Gastroesophageal sphincter (tissue), 3 donors: ENCODE data around the gene CNTNAP5.

ENCODE experiments used
- CTCF ChIP-seq, 4 experiments: fragments of 200-600 bp in 2 of 4; fragments of 450-650 bp in 2 of 4; sonication (generic) in 1 of 4; IDR thresholded peaks; one replicate each; pipeline ENCODE4 v1.5.1; 2017 to 2019; ENCODE audit warnings: antibody characterized with exemption in 4 of 4, mild to moderate bottlenecking in 2 of 4, moderate library complexity in 2 of 4
- POLR2A ChIP-seq, 2 donors: fragments of 450-650 bp; IDR thresholded peaks; one replicate each; pipeline ENCODE4 v1.6.1; 2017; ENCODE audit warnings: antibody characterized with exemption in 2 of 2, mild to moderate bottlenecking in 2 of 2, moderate library complexity in 1 of 2
- POLR2AphosphoS5 ChIP-seq: sonication (generic); formaldehyde crosslinking; IDR thresholded peaks from one replicate; pipeline ENCODE4 v1.6.1; 2017; ENCODE audit warnings: antibody characterized with exemption

- no peak for TF ChIP-seq POLR2AphosphoS5
- no peak for TF ChIP-seq CTCF (IDR thresholded peaks at IDR 0.05)
- TF ChIP-seq POLR2A (IDR thresholded peaks at IDR 0.05): no peak
These were observed 608.7 kb downstream of the CNTNAP5 start for GRCh38 chr2:124633812-124634211.
